PC-3 (cell line): ENCODE data around the gene TAX1BP3. TPM values are rescaled to one million over a fixed set of nuclear protein-coding genes. Genes with fewer than 3 reads are reported as not detected.

ENCODE experiments used
- ATAC-seq: fragments of 200-7000 bp; cut with Tn5 transposase; 2 replicates; pipeline ENCODE4 v1.9.1; 2020; ENCODE audit warnings: mild to moderate bottlenecking, moderate library complexity
- BruUV-seq: library from RNA; stranded (reverse); fragments of 400-500 nt; replicated peaks from 2 replicates; lab custom pipeline; 2021; lab: Mats Ljungman, UMichigan
- CTCF ChIA-PET: fragments of 300-600 bp; sonication (Branson Sonifier 250); formaldehyde crosslinking; loops from one replicate; lab custom pipeline; 2022; ENCODE audit warnings: antibody characterized with exemption; lab: Charles Lee
- POLR2A ChIA-PET: fragments of 300-600 bp; sonication (Branson Sonifier 250); formaldehyde crosslinking; loops from one replicate; lab custom pipeline; 2022; ENCODE audit warnings: antibody characterized with exemption; ENCODE audit not compliant: unreplicated experiment; lab: Charles Lee
- DNase-seq: peaks from one replicate; pipeline ENCODE4 v3.0.0-alpha.2; 2015
- H2AFZ ChIP-seq: fragments of 300-600 bp; sonication (generic); 2 replicates; pipeline ENCODE4 v1.6.0; 2016; ENCODE audit warnings: antibody characterized with exemption, low read length
- H3F3A ChIP-seq: fragments of 300-600 bp; sonication (generic); one replicate; pipeline ENCODE4 v1.6.0; 2017; ENCODE audit warnings: antibody characterized with exemption, low read length, control low read depth, mild to moderate bottlenecking; ENCODE audit not compliant: unreplicated experiment
- H3K27ac ChIP-seq: fragments of 300-600 bp; sonication (generic); 2 replicates; pipeline ENCODE4 v1.5.1; 2016; ENCODE audit warnings: mild to moderate bottlenecking, low read length
- H3K27me3 ChIP-seq: fragments of 300-600 bp; sonication (generic); 2 replicates; pipeline ENCODE4 v1.6.1; 2016; ENCODE audit warnings: low read length, mixed read lengths
- H3K36me3 ChIP-seq: fragments of 300-600 bp; sonication (generic); 2 replicates; pipeline ENCODE4 v1.6.1; 2016; ENCODE audit warnings: low read depth, mixed run types, low read length, mixed read lengths
- H3K4me1 ChIP-seq: fragments of 300-600 bp; sonication (generic); 2 replicates; pipeline ENCODE4 v1.5.1; 2016; ENCODE audit warnings: low read length; ENCODE audit not compliant: insufficient read depth
- H3K4me2 ChIP-seq: fragments of 300-600 bp; sonication (generic); 2 replicates; pipeline ENCODE4 v1.6.0; 2016; ENCODE audit warnings: low read length
- H3K4me3 ChIP-seq: fragments of 300-600 bp; sonication (generic); 2 replicates; pipeline ENCODE4 v1.5.1; 2016; ENCODE audit warnings: mild to moderate bottlenecking, low read length, mixed read lengths
- H3K79me2 ChIP-seq: fragments of 300-600 bp; sonication (generic); 2 replicates; pipeline ENCODE4 v1.6.1; 2017; ENCODE audit warnings: low read length, mixed read lengths
- H3K9ac ChIP-seq: fragments of 300-600 bp; sonication (generic); 2 replicates; pipeline ENCODE4 v1.6.0; 2016; ENCODE audit warnings: mild to moderate bottlenecking, low read length
- H3K9me2 ChIP-seq: fragments of 300-600 bp; sonication (generic); replicated peaks from 2 replicates; pipeline ENCODE4 v1.6.1; 2016; ENCODE audit warnings: mixed run types, low read length, mixed read lengths
- H3K9me3 ChIP-seq: fragments of 300-600 bp; sonication (generic); 2 replicates; pipeline ENCODE4 v1.6.1; 2016; ENCODE audit warnings: low read length, mixed read lengths
- H4K20me1 ChIP-seq: fragments of 300-600 bp; sonication (generic); 2 replicates; pipeline ENCODE4 v1.6.1; 2016; ENCODE audit warnings: low read length, mixed read lengths
- EZH2 ChIP-seq: fragments of 300-600 bp; sonication (generic); IDR thresholded peaks from one replicate; pipeline ENCODE4 v1.6.1; 2017; ENCODE audit warnings: antibody characterized with exemption, mild to moderate bottlenecking, low read length; ENCODE audit not compliant: unreplicated experiment
- EZH2phosphoT487 ChIP-seq: fragments of 300-600 bp; sonication (generic); IDR thresholded peaks from 2 replicates; pipeline ENCODE4 v1.6.1; 2018; ENCODE audit warnings: mild to moderate bottlenecking, antibody characterized with exemption, low read length, borderline replicate concordance
- intact Hi-C: fragments of 100-400 bp; cut with micrococcal nuclease; formaldehyde crosslinking; loops from 2 replicates; pipeline ENCODE4 v1.9.0; 2023
- total RNA-seq: library from RNA; depleted of rRNA; stranded (reverse); fragments of >200 nt; gene quantifications from 2 replicates; pipeline ENCODE4 v1.2.3, GENCODE V29; 2014
- TF ChIP-seq, protein P1 (sequence below): fragments of 300-600 bp; sonication (generic); conservative IDR thresholded peaks from 2 replicates; pipeline ENCODE4 v1.5.1; 2017; ENCODE audit warnings: antibody characterized with exemption, low read depth, mild to moderate bottlenecking, low read length

The TAX1BP3 gene
- total RNA-seq, 1 experiment from 2014 or later = 87.7 TPM

DNA sequence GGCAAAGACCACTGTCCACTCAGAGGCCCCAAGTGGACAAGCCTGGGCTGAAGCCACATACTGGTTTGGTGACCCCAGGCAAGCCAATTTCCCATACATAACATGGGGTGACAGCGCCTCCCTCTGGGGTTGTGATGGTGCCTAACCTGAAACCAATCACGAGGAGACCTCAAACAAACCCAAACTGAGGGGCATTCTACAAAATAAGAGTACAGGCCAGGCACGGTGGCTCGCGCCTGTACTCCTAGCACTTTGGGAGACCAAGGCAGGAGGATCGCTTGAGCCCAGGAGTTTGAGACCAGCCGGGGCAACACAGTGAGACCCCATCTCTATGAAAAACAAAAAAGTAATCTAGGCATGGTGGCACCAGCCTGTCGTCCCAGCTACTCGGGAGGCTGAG lies 24.0 kb upstream of the TAX1BP3 start:
- Histone ChIP-seq H3K27me3 (no peaks in the 10 kb centered on the region), H4K20me1 (no peaks in the 10 kb centered on the region), H3K4me2 (no peak overlapping the region), H3F3A (no peaks in the 10 kb centered on the region), H3K9me3 (no peaks in the 10 kb centered on the region), H2AFZ (no peak overlapping the region), H3K4me1 (peaks cover 4% of the 10 kb centered on the region; the same call in 1 of the 2 replicates), H3K79me2 (0 out of 2 replicates have a peak, but pooled peaks cover 4% of the 10 kb centered on the region), H3K27ac (no peak overlapping the region), H3K36me3 (no peaks in the 10 kb centered on the region), H3K4me3 (no peak overlapping the region), H3K9ac (no peak overlapping the region), H3K9me2 (no peaks in the 10 kb centered on the region)
- ChIA-PET POLR2A (no interaction called here), CTCF (no interaction called here)
- ATAC-seq = no peak
- intact Hi-C loops = no loop called here
- no peak for TF ChIP-seq EZH2
- TF ChIP-seq EZH2phosphoT487 = no peak
- TF ChIP-seq, protein P1, sequence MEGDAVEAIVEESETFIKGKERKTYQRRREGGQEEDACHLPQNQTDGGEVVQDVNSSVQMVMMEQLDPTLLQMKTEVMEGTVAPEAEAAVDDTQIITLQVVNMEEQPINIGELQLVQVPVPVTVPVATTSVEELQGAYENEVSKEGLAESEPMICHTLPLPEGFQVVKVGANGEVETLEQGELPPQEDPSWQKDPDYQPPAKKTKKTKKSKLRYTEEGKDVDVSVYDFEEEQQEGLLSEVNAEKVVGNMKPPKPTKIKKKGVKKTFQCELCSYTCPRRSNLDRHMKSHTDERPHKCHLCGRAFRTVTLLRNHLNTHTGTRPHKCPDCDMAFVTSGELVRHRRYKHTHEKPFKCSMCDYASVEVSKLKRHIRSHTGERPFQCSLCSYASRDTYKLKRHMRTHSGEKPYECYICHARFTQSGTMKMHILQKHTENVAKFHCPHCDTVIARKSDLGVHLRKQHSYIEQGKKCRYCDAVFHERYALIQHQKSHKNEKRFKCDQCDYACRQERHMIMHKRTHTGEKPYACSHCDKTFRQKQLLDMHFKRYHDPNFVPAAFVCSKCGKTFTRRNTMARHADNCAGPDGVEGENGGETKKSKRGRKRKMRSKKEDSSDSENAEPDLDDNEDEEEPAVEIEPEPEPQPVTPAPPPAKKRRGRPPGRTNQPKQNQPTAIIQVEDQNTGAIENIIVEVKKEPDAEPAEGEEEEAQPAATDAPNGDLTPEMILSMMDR = no peak
- BruUV-seq = no TSS peak
- no peak for DNase-seq

DNA sequence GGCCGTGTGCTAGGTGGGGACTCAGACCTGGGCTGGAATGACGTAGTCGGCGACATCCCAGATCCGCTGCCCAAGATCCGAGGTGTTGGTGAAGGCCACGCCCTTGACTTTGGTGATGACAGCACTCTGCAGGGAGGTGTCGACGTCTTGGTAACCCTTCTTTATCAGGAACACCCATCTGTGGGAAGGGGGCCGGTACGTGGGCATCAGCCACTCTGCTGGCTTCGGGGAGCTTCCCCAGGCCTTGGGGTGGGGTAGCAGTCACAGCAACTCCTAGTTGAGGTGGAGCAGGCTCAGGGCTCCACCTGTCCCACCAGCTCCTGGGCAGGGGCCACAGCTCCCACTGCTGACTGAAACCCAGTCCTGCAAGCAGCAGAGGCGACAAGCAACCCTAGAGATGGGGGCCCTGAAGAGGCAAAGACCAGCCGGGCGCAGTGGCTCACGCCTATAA lies 23.3 kb upstream of the TAX1BP3 start:
- Histone ChIP-seq H2AFZ (no peak overlapping the region), H3F3A (no peaks in the 10 kb centered on the region), H3K27me3 (no peaks in the 10 kb centered on the region), H3K4me1 (peaks cover 4% of the 10 kb centered on the region; the same call in 1 of the 2 replicates), H3K79me2 (0 out of 2 replicates have a peak, but pooled peaks cover 4% of the 10 kb centered on the region), H4K20me1 (no peaks in the 10 kb centered on the region), H3K4me3 (no peak overlapping the region), H3K36me3 (no peaks in the 10 kb centered on the region), H3K27ac (no peak overlapping the region), H3K9me3 (no peaks in the 10 kb centered on the region), H3K9me2 (no peaks in the 10 kb centered on the region), H3K4me2 (no peak overlapping the region), H3K9ac (no peak overlapping the region)
- intact Hi-C loops = no loop called here
- ATAC-seq (no peak), DNase-seq (no peak)
- ChIA-PET CTCF (no interaction called here), POLR2A (no interaction called here)
- no TSS peak for BruUV-seq
- TF ChIP-seq EZH2 (no peak), EZH2phosphoT487 (no peak)
- TF ChIP-seq, protein P1 = no peak

DNA sequence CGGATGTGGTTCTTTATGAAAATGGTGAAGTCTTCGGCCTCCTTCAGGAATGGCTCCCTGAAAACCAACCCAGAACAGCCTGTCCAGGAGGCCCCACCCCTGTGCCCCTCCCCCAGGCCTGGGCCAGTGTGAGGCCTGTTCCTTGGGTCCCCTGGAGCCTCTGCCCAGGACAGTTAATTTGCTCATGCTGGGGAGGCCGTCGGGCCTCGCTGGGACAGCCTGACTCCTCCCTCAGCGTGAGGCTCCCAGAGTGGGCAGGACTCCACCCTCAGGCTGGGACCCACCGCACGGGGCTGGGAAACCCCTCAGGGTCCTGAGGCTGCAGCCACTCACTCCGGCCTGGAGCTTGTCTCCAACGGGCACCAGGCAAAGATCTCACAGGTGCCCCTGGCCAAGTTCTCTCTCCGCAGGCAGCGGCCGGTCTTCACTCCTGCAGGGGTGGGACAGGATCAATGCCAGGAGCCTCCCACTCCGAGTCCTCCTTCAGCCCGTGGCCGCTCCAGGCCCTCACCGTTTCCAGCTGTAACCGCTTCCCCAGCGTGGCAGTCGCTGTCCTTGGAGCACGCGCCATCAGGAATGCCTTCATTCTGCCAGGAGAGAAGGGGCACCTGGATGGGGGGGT lies 21.8 kb upstream of the TAX1BP3 start:
- no peaks in the 10 kb centered on the region for H3K36me3 ChIP-seq
- TF ChIP-seq EZH2phosphoT487 (no peak), EZH2 (no peak)
- TF ChIP-seq, protein P1 = no peak
- H3K79me2 ChIP-seq = 0 out of 2 replicates have a peak, but pooled peaks cover 4% of the 10 kb centered on the region
- CTCF ChIA-PET = no interaction called here
- POLR2A ChIA-PET = no interaction called here
- H4K20me1 ChIP-seq = no peaks in the 10 kb centered on the region
- H3K27me3 ChIP-seq = no peaks in the 10 kb centered on the region
- H3K4me2 ChIP-seq = no peak overlapping the region
- intact Hi-C loops = no loop called here
- no peaks in the 10 kb centered on the region for H3K9me2 ChIP-seq
- no peaks in the 10 kb centered on the region for H3F3A ChIP-seq
- ATAC-seq (no peak), DNase-seq (no peak)
- no peak overlapping the region for H2AFZ ChIP-seq
- H3K9ac ChIP-seq = no peak overlapping the region
- no peaks in the 10 kb centered on the region for H3K9me3 ChIP-seq
- peaks cover 3% of the 10 kb centered on the region; the same call in 1 of the 2 replicates for H3K4me1 ChIP-seq
- no peak overlapping the region for H3K4me3 ChIP-seq
- BruUV-seq = no TSS peak
- no peak overlapping the region for H3K27ac ChIP-seq
